ENCODE results near the gene PPP4C.

The PPP4C gene

GRCh38 chr16:30068750-30069610 is 6.8 kb upstream of the PPP4C start:
- Histone ChIP-seq H3K9me3 (ENCODE audit: control insufficient read depth in 1 of 2, low read length in 2 of 2) (no peaks in the 10 kb centered on the region), H3K4me1 (ENCODE audit: control insufficient read depth in 1 of 2, insufficient read depth in 2 of 2, low read length in 2 of 2) (peaks cover 19 to 42% of the 10 kb centered on the region in 2 donors), H3K27ac (ENCODE audit: low read length) (peak overlapping the region; percentile 26)

GRCh38 chr16:30069611-30070462 is 6.0 kb upstream of the PPP4C start:
- Histone ChIP-seq H3K9me3 (ENCODE audit: control insufficient read depth in 1 of 2, low read length in 2 of 2) (no peaks in the 10 kb centered on the region), H3K27me3 (ENCODE audit: low read depth, low read length) (no peaks in the 10 kb centered on the region), H3K36me3 (ENCODE audit: control insufficient read depth in 1 of 2, insufficient read depth in 2 of 2, low read length in 2 of 2) (peaks cover 44 to 58% of the 10 kb centered on the region in 2 donors), H3K27ac (ENCODE audit: low read length) (no peak overlapping the region), H3K4me1 (ENCODE audit: control insufficient read depth in 1 of 2, insufficient read depth in 2 of 2, low read length in 2 of 2) (peaks cover 20 to 41% of the 10 kb centered on the region in 2 donors), H3K4me3 (ENCODE audit: low read depth in 1 of 2, low read length in 2 of 2) (peak overlapping the region in 1 of 2 donors; percentile 39)

More at GRCh38 chr16:30068750-30069610, 6.8 kb upstream of the PPP4C start:
- Histone ChIP-seq H3K4me3 (ENCODE audit: low read depth in 1 of 2, low read length in 2 of 2) (peak overlapping the region in 1 of 2 donors; percentile 39), H3K36me3 (ENCODE audit: control insufficient read depth in 1 of 2, insufficient read depth in 2 of 2, low read length in 2 of 2) (peaks cover 44 to 58% of the 10 kb centered on the region in 2 donors), H3K27me3 (ENCODE audit: low read depth, low read length) (no peaks in the 10 kb centered on the region)

- H3K9me3 ChIP-seq (ENCODE audit: control insufficient read depth in 1 of 2, low read length in 2 of 2) = no peaks in the 10 kb centered on the region
- H3K4me1 ChIP-seq (ENCODE audit: control insufficient read depth in 1 of 2, insufficient read depth in 2 of 2, low read length in 2 of 2) = peaks cover 22 to 46% of the 10 kb centered on the region in 2 donors
- no peaks in the 10 kb centered on the region for H3K27me3 ChIP-seq (ENCODE audit: low read depth, low read length)
- H3K27ac ChIP-seq (ENCODE audit: low read length) = no peak overlapping the region
- peaks cover 44 to 53% of the 10 kb centered on the region in 2 donors for H3K36me3 ChIP-seq (ENCODE audit: control insufficient read depth in 1 of 2, insufficient read depth in 2 of 2, low read length in 2 of 2)
- no peak overlapping the region for H3K4me3 ChIP-seq (ENCODE audit: low read depth in 1 of 2, low read length in 2 of 2)
These were observed 5.3 kb upstream of the PPP4C start for GRCh38 chr16:30070490-30070889.

GRCh38 chr16:30076276-30076791 is 540 bp downstream of the PPP4C start:
- Histone ChIP-seq H3K27ac (ENCODE audit: low read length) (peak overlapping the region; percentile 86), H3K36me3 (ENCODE audit: control insufficient read depth in 1 of 2, insufficient read depth in 2 of 2, low read length in 2 of 2) (peaks cover 34 to 46% of the 10 kb centered on the region in 2 donors), H3K4me3 (ENCODE audit: low read depth in 1 of 2, low read length in 2 of 2) (peak overlapping the region; percentile 89 to 91), H3K9me3 (ENCODE audit: control insufficient read depth in 1 of 2, low read length in 2 of 2) (no peaks in the 10 kb centered on the region), H3K4me1 (ENCODE audit: control insufficient read depth in 1 of 2, insufficient read depth in 2 of 2, low read length in 2 of 2) (peaks cover 12 to 33% of the 10 kb centered on the region in 2 donors), H3K27me3 (ENCODE audit: low read depth, low read length) (no peaks in the 10 kb centered on the region)

- Histone ChIP-seq H3K9me3 (ENCODE audit: control insufficient read depth in 1 of 2, low read length in 2 of 2) (no peaks in the 10 kb centered on the region), H3K27ac (ENCODE audit: low read length) (no peak overlapping the region), H3K27me3 (ENCODE audit: low read depth, low read length) (no peaks in the 10 kb centered on the region), H3K4me1 (ENCODE audit: control insufficient read depth in 1 of 2, insufficient read depth in 2 of 2, low read length in 2 of 2) (peaks cover 12 to 33% of the 10 kb centered on the region in 2 donors), H3K4me3 (ENCODE audit: low read depth in 1 of 2, low read length in 2 of 2) (no peak overlapping the region), H3K36me3 (ENCODE audit: control insufficient read depth in 1 of 2, insufficient read depth in 2 of 2, low read length in 2 of 2) (peaks cover 31 to 44% of the 10 kb centered on the region in 2 donors)
These were observed 1.9 kb downstream of the PPP4C start for GRCh38 chr16:30077656-30078055.

GRCh38 chr16:30078744-30079143 is 3.0 kb downstream of the PPP4C start:
- Histone ChIP-seq H3K36me3 (ENCODE audit: control insufficient read depth in 1 of 2, insufficient read depth in 2 of 2, low read length in 2 of 2) (peaks cover 42 to 55% of the 10 kb centered on the region in 2 donors), H3K4me1 (ENCODE audit: control insufficient read depth in 1 of 2, insufficient read depth in 2 of 2, low read length in 2 of 2) (peaks cover 12 to 33% of the 10 kb centered on the region in 2 donors), H3K27ac (ENCODE audit: low read length) (no peak overlapping the region), H3K4me3 (ENCODE audit: low read depth in 1 of 2, low read length in 2 of 2) (no peak overlapping the region), H3K27me3 (ENCODE audit: low read depth, low read length) (no peaks in the 10 kb centered on the region), H3K9me3 (ENCODE audit: control insufficient read depth in 1 of 2, low read length in 2 of 2) (no peaks in the 10 kb centered on the region)

GRCh38 chr16:30079480-30079879 is 3.7 kb downstream of the PPP4C start:
- no peak overlapping the region for H3K4me3 ChIP-seq (ENCODE audit: low read depth in 1 of 2, low read length in 2 of 2)
- H3K36me3 ChIP-seq (ENCODE audit: control insufficient read depth in 1 of 2, insufficient read depth in 2 of 2, low read length in 2 of 2) = peaks cover 46 to 62% of the 10 kb centered on the region in 2 donors
- no peaks in the 10 kb centered on the region for H3K9me3 ChIP-seq (ENCODE audit: control insufficient read depth in 1 of 2, low read length in 2 of 2)
- no peak overlapping the region for H3K27ac ChIP-seq (ENCODE audit: low read length)
- H3K27me3 ChIP-seq (ENCODE audit: low read depth, low read length) = no peaks in the 10 kb centered on the region
- H3K4me1 ChIP-seq (ENCODE audit: control insufficient read depth in 1 of 2, insufficient read depth in 2 of 2, low read length in 2 of 2) = peaks cover 12 to 33% of the 10 kb centered on the region in 2 donors

- Histone ChIP-seq H3K9me3 (ENCODE audit: control insufficient read depth in 1 of 2, low read length in 2 of 2) (no peaks in the 10 kb centered on the region), H3K4me3 (ENCODE audit: low read depth in 1 of 2, low read length in 2 of 2) (no peak overlapping the region), H3K27ac (ENCODE audit: low read length) (no peak overlapping the region), H3K36me3 (ENCODE audit: control insufficient read depth in 1 of 2, insufficient read depth in 2 of 2, low read length in 2 of 2) (peaks cover 50 to 73% of the 10 kb centered on the region in 2 donors), H3K27me3 (ENCODE audit: low read depth, low read length) (no peaks in the 10 kb centered on the region), H3K4me1 (ENCODE audit: control insufficient read depth in 1 of 2, insufficient read depth in 2 of 2, low read length in 2 of 2) (peaks cover 0 to 14% of the 10 kb centered on the region in 2 donors)
These were observed 6.8 kb downstream of the PPP4C start for GRCh38 chr16:30082545-30083090.

- no peak overlapping the region for H3K27ac ChIP-seq (ENCODE audit: low read length)
- peaks cover 44 to 68% of the 10 kb centered on the region in 2 donors for H3K36me3 ChIP-seq (ENCODE audit: control insufficient read depth in 1 of 2, insufficient read depth in 2 of 2, low read length in 2 of 2)
- peaks cover 0 to 6% of the 10 kb centered on the region in 2 donors for H3K4me1 ChIP-seq (ENCODE audit: control insufficient read depth in 1 of 2, insufficient read depth in 2 of 2, low read length in 2 of 2)
- H3K27me3 ChIP-seq (ENCODE audit: low read depth, low read length) = no peaks in the 10 kb centered on the region
- H3K9me3 ChIP-seq (ENCODE audit: control insufficient read depth in 1 of 2, low read length in 2 of 2) = no peaks in the 10 kb centered on the region
- H3K4me3 ChIP-seq (ENCODE audit: low read depth in 1 of 2, low read length in 2 of 2) = no peak overlapping the region
These were observed 7.6 kb downstream of the PPP4C start for GRCh38 chr16:30083216-30084055.

GRCh38 chr16:30084096-30084815 is 8.5 kb downstream of the PPP4C start:
- Histone ChIP-seq H3K4me1 (ENCODE audit: control insufficient read depth in 1 of 2, insufficient read depth in 2 of 2, low read length in 2 of 2) (no peaks in the 10 kb centered on the region), H3K27ac (ENCODE audit: low read length) (no peak overlapping the region), H3K4me3 (ENCODE audit: low read depth in 1 of 2, low read length in 2 of 2) (no peak overlapping the region), H3K36me3 (ENCODE audit: control insufficient read depth in 1 of 2, insufficient read depth in 2 of 2, low read length in 2 of 2) (peaks cover 39 to 59% of the 10 kb centered on the region in 2 donors), H3K27me3 (ENCODE audit: low read depth, low read length) (no peaks in the 10 kb centered on the region), H3K9me3 (ENCODE audit: control insufficient read depth in 1 of 2, low read length in 2 of 2) (no peaks in the 10 kb centered on the region)
